Transverse colon (tissue), 4 donors: ENCODE data around the gene ADAMTS8. TPM values are rescaled to one million over a fixed set of nuclear protein-coding genes. Genes with fewer than 3 reads are reported as not detected.

Experiments used
- DNase-seq: peaks from one replicate; pipeline ENCODE4 v3.0.0-alpha.2; 2019
- H3K27ac ChIP-seq, 4 donors: fragments of 200-600 bp; sonication (generic); 2 replicates each; pipeline ENCODE4 v1.5.1; 2016 to 2018; ENCODE audit warnings: inconsistent platforms in 4 of 4
- H3K27me3 ChIP-seq: fragments of 200-600 bp; sonication (generic); 2 replicates; pipeline ENCODE4 v1.5.1; 2017; ENCODE audit warnings: inconsistent platforms
- H3K36me3 ChIP-seq, 4 donors: fragments of 200-600 bp; sonication (generic); 2 replicates each; pipeline ENCODE4 v1.5.1; 2017 to 2019; ENCODE audit warnings: inconsistent platforms in 4 of 4
- H3K4me1 ChIP-seq, 4 donors: fragments of 200-600 bp; sonication (generic); 2 replicates each; pipeline ENCODE4 v1.5.1; 2017 to 2020; ENCODE audit warnings: inconsistent platforms in 4 of 4
- H3K4me3 ChIP-seq, 4 donors: fragments of 200-600 bp; sonication (generic); 1 replicate in 1 of 4; 2 replicates in 3 of 4; pipeline versions ENCODE4 v1.5.1 to v1.6.1; 2017 to 2019; ENCODE audit warnings: inconsistent platforms in 4 of 4
- H3K9me3 ChIP-seq, 2 donors: fragments of 200-600 bp; sonication (generic); 2 replicates each; pipeline ENCODE4 v1.5.1; 2017 to 2019; ENCODE audit warnings: inconsistent platforms in 2 of 2
- EP300 ChIP-seq: sonication (generic); formaldehyde crosslinking; IDR thresholded peaks from one replicate; pipeline ENCODE4 v1.6.1; 2017; ENCODE audit warnings: antibody characterized with exemption, low read depth
- POLR2A ChIP-seq: fragments of 450-650 bp; IDR thresholded peaks from one replicate; pipeline ENCODE4 v1.6.1; 2016; ENCODE audit warnings: antibody characterized with exemption, mild to moderate bottlenecking, moderate library complexity
- POLR2AphosphoS5 ChIP-seq, 3 donors: sonication (generic); formaldehyde crosslinking; IDR thresholded peaks; one replicate each; pipeline ENCODE4 v1.6.1; 2016; ENCODE audit warnings: antibody characterized with exemption in 3 of 3
- WGBS, 2 donors: methylation state at CpG; one replicate each; pipeline ENCODE4 v1.1.5; 2018; ENCODE audit warnings: low coverage in 1 of 2; 5-methylcytosine and 5-hydroxymethylcytosine counted together
- in situ Hi-C, 4 donors: fragments of 200-750 bp; cut with MboI; loops; one replicate each; pipeline versions ENCODE4 v1.15.0 to v1.15.1; 2017; ENCODE audit warnings: low sequenced_read_pairs in 3 of 4, low pct_ligation_motif_present in 1 of 4, low pct_unique_long_range_greater_than_20kb in 1 of 4
- intact Hi-C: fragments of 100-400 bp; cut with DNase I; formaldehyde crosslinking; loops from one replicate; pipeline ENCODE4 v1.15.1; 2023; ENCODE audit warnings: low total_unique reads
- total RNA-seq, 4 donors: library from RNA; depleted of rRNA; stranded (reverse); fragments of >200 nt; gene quantifications; one replicate each; pipeline ENCODE4 v1.1.0, GENCODE V29; 2016
- TF ChIP-seq, protein P1 (sequence below), 5 experiments: fragments of 200-600 bp in 3 of 5; fragments of 450-650 bp in 2 of 5; sonication (generic) in 3 of 5; IDR thresholded peaks; 1 replicate in 2 of 5; 2 replicates in 3 of 5; pipeline ENCODE4 v1.5.1; 2016 to 2017; ENCODE audit warnings: antibody characterized with exemption in 5 of 5, inconsistent platforms in 3 of 5, mild to moderate bottlenecking in 2 of 5, moderate library complexity in 1 of 5

The ADAMTS8 gene
- total RNA-seq, 4 donors from 2014 or later = 0.27 to 1.00 (median 0.95) TPM; not detected in 1

DNA sequence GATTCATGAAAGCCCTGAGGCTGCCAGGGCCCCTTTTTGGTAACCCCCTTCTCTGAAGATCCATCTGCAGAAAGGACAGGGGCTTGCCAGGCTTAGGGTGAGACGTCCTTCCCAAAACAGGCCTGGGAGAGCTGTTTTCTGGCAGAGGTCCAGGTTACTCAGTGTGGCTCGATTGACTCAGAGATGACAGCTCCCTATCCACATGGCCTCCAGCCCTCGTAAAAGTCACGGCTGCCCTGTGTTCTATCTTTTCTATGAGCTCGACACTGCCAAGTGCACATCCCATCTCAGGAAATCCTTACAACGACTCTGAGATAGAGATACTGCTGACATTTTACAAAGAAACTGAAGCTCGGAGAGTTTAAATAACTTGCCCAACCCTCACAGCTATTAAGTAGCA is 20.4 kb downstream of the ADAMTS8 start:
- intact Hi-C loops (no loop called here), in situ Hi-C loops (loop anchor here in 1 of 4 donors (25.0 kb wide), 1 partner anchor 196 kb away; no protein-coding TSS in a partner anchor)
- H3K36me3 ChIP-seq = no peaks in the 10 kb centered on the region
- peaks cover 4 to 19% (median 11%) of the 10 kb centered on the region in 4 donors for H3K4me1 ChIP-seq
- DNase-seq = peak; percentile 47
- no peaks in the 10 kb centered on the region for H3K27me3 ChIP-seq
- H3K27ac ChIP-seq = peak overlapping the region; percentile 44 to 86 (median 69)
- no peak overlapping the region for H3K4me3 ChIP-seq
- no peaks in the 10 kb centered on the region for H3K9me3 ChIP-seq
- TF ChIP-seq POLR2AphosphoS5 (IDR thresholded peaks at IDR 0.05) = peak; percentile 68 to 89 (median 81)
- no peak for TF ChIP-seq POLR2A
- 36 to 45% methylated on average over 6 to 7 of the region's 7 CpGs for WGBS, 2 donors

DNA sequence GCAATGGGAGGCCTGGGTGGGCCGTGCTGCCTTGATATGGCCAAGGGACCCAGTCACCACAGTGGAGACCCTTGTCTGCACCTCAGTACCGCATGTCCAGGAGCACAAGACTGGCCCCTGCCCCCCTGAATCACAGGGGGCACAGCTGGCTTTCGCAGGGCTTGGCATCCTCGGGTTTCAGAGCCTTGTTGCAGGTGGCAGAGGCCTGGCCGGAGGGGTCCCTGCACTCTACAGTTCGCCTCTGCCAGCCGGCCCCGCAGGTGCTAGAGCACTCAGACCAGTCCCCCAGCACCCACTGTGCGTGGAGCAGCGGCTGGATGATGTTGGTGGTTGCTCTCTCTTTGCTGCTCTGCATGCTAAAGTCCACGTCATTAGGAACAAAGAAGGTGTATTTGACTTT is 23.0 kb downstream of the ADAMTS8 start:
- no peaks in the 10 kb centered on the region for H3K9me3 ChIP-seq
- TF ChIP-seq POLR2A (no peak), EP300 (no peak), POLR2AphosphoS5 (IDR thresholded peaks at IDR 0.05) (no peak)
- TF ChIP-seq, protein P1, sequence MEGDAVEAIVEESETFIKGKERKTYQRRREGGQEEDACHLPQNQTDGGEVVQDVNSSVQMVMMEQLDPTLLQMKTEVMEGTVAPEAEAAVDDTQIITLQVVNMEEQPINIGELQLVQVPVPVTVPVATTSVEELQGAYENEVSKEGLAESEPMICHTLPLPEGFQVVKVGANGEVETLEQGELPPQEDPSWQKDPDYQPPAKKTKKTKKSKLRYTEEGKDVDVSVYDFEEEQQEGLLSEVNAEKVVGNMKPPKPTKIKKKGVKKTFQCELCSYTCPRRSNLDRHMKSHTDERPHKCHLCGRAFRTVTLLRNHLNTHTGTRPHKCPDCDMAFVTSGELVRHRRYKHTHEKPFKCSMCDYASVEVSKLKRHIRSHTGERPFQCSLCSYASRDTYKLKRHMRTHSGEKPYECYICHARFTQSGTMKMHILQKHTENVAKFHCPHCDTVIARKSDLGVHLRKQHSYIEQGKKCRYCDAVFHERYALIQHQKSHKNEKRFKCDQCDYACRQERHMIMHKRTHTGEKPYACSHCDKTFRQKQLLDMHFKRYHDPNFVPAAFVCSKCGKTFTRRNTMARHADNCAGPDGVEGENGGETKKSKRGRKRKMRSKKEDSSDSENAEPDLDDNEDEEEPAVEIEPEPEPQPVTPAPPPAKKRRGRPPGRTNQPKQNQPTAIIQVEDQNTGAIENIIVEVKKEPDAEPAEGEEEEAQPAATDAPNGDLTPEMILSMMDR (IDR thresholded peaks at IDR 0.05) = no peak
- in situ Hi-C loops = loop anchor here in 1 of 4 donors (25.0 kb wide), 1 partner anchor 193 kb away; no protein-coding TSS in a partner anchor
- no peak overlapping the region for H3K4me3 ChIP-seq
- H3K4me1 ChIP-seq = peaks cover 9 to 39% (median 22%) of the 10 kb centered on the region in 4 donors
- no peaks in the 10 kb centered on the region for H3K27me3 ChIP-seq
- no peak overlapping the region for H3K27ac ChIP-seq
- WGBS, 2 donors = 90% methylated on average over 10 of the region's 11 CpGs; no CpG with 5 or more reads in 1 of the 2 donors
- intact Hi-C loops = no loop called here
- no peaks in the 10 kb centered on the region for H3K36me3 ChIP-seq
- DNase-seq = no peak

DNA sequence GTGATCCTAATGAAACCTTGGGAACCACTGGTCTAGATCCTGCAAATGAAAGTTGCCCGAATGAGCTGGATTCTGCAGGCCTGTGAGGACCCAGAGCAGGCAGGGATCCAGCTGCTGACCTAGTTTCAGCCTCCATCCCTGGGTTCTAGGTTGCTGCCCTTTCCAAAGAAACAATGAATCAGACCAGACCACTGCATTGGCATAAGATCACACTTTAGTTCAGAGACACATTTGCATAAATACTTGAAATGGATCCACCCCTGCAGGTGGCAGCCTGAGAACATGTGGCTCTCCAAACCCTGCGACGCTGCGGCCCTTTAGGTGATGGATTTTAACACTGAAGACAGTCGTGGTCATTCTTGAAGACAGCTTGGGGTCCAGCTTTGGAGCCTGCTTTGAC is 23.7 kb downstream of the ADAMTS8 start:
- no peak for TF ChIP-seq POLR2AphosphoS5 (IDR thresholded peaks at IDR 0.05)
- TF ChIP-seq, protein P1 (IDR thresholded peaks at IDR 0.05) = no peak
- no peak for TF ChIP-seq POLR2A
- no peak for TF ChIP-seq EP300
- Histone ChIP-seq H3K4me1 (peaks cover 9 to 39% (median 23%) of the 10 kb centered on the region in 4 donors), H3K27me3 (no peaks in the 10 kb centered on the region), H3K27ac (peak overlapping the region in 3 of 4 donors; percentile 73 to 84 (median 77)), H3K4me3 (no peak overlapping the region), H3K36me3 (no peaks in the 10 kb centered on the region), H3K9me3 (no peaks in the 10 kb centered on the region)
- DNase-seq = no peak
- intact Hi-C loops (no loop called here), in situ Hi-C loops (loop anchor here in 1 of 4 donors (25.0 kb wide), 1 partner anchor 192 kb away; no protein-coding TSS in a partner anchor)
- 94% methylated on average over 5 of the region's 5 CpGs; no CpG with 5 or more reads in 1 of the 2 donors for WGBS, 2 donors

GRCh38 chr11:130403967-130404366 is 24.4 kb downstream of the ADAMTS8 start:
- Histone ChIP-seq H3K36me3 (no peaks in the 10 kb centered on the region), H3K4me1 (peaks cover 9 to 39% (median 22%) of the 10 kb centered on the region in 4 donors), H3K4me3 (no peak overlapping the region), H3K9me3 (no peaks in the 10 kb centered on the region), H3K27me3 (no peaks in the 10 kb centered on the region), H3K27ac (peak overlapping the region; percentile 48 to 84 (median 75))
- intact Hi-C loops (no loop called here), in situ Hi-C loops (loop anchor here in 1 of 4 donors (25.0 kb wide), 1 partner anchor 192 kb away; no protein-coding TSS in a partner anchor)
- TF ChIP-seq EP300 (no peak), POLR2A (no peak), POLR2AphosphoS5 (IDR thresholded peaks at IDR 0.05) (no peak)
- TF ChIP-seq, protein P1 (IDR thresholded peaks at IDR 0.05) = no peak
- 81 to 92% methylated on average over 3 of the region's 3 CpGs for WGBS, 2 donors
- DNase-seq = no peak
